Medulla oblongata (tissue), 1 donor: ENCODE measurements around the gene TSKS.

ENCODE experiments used
- DNase-seq: peaks from one replicate; pipeline ENCODE4 v3.0.0-alpha.2; 2015; ENCODE audit errors: extremely low spot score

The TSKS gene, protein sequence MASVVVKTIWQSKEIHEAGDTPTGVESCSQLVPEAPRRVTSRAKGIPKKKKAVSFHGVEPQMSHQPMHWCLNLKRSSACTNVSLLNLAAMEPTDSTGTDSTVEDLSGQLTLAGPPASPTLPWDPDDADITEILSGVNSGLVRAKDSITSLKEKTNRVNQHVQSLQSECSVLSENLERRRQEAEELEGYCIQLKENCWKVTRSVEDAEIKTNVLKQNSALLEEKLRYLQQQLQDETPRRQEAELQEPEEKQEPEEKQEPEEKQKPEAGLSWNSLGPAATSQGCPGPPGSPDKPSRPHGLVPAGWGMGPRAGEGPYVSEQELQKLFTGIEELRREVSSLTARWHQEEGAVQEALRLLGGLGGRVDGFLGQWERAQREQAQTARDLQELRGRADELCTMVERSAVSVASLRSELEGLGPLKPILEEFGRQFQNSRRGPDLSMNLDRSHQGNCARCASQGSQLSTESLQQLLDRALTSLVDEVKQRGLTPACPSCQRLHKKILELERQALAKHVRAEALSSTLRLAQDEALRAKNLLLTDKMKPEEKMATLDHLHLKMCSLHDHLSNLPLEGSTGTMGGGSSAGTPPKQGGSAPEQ

DNA sequence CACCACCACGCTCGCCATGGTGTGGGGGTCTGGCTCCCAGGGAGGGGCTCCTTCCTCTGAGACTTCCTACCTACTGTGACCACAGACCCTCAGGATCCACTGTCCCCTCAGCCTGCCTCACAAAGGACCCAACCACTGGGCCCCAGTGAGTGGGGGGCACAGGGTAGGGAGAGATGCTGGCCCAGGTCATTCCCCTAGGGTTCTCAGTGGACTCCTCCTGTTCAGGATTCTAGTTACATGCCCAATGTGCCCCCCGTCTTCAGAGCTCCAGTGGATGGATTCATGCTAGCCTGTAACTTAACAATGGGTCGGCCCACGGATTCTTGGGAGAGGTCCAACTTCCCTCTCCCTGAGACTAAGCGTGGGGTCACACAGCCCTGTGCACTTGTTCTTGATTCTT is at the start of gene TSKS:
Gene TSKS, minus strand, starts transcription at position 77 of the 400 bp plus-strand sequence. Its CDS starts 59 bp downstream, at position 18.
- DNase-seq = no peak

DNA sequence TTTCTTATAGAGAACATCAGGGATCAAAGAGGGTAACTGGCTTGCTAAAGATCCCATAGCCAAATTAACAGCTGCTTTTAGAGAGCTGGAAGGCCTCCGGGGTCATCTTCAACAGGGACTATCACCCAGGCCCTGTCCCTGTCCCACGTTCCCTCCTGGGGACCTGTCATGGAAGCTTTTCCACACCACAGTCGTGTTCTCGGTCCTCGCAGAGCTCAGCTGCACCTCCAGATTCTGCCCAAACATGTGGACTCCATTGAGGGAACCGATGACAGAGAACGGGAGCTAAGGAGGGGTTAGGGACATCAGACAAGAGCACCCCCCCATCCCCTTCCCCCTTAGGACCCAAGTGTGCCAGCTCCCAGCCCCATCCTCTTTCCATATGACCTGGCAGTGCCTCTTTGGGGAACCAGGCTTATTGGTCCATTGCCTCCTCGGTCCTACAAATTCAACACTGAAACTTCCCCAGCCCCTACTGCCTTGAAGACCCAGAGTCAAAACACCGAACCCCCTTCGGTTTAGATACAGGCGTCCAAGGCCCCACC is 49.4 kb upstream of the TSKS start:
- DNase-seq = no peak

DNA sequence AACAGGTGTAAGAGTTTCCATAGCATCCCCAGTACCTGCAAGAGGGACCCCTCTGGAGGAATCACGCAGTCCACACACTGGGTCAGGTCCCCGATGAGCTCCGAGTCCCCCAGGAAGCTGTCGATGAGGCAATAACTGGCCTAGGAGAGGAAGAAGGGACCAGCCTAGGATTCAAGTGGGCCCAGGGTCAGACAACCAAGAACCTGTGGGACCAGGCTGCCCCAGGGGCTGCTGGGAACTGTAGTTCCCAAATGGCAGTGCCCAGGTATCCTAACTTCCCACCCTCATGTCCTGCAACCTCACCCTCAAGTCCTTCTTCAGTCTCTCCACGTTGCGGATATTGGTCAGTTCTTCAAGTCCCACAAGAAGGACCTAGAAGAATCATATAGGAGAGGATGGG is 48.2 kb upstream of the TSKS start:
- no peak for DNase-seq

DNA sequence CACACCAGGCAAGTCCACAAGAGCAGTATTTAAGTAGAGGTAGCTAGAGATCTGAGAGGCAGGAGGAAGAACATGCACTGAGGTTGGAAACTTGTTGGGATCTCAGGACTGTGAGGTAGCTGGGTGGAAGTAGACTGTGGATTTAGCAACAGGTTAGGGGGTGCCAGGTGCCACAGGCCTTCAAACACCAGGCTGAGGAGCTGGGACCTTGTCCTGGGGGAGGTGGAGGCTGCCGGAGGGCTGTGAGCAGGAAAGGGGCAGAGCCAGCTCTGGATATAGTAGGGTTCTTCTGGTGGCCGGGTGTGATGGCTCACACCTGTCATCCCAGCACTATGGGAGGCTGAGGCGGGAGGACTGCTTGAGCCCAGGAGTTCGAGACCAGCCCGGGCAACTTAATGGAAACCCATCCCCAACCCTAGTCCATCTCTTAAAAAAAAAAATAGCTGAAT is 46.9 kb upstream of the TSKS start:
- no peak for DNase-seq

DNA sequence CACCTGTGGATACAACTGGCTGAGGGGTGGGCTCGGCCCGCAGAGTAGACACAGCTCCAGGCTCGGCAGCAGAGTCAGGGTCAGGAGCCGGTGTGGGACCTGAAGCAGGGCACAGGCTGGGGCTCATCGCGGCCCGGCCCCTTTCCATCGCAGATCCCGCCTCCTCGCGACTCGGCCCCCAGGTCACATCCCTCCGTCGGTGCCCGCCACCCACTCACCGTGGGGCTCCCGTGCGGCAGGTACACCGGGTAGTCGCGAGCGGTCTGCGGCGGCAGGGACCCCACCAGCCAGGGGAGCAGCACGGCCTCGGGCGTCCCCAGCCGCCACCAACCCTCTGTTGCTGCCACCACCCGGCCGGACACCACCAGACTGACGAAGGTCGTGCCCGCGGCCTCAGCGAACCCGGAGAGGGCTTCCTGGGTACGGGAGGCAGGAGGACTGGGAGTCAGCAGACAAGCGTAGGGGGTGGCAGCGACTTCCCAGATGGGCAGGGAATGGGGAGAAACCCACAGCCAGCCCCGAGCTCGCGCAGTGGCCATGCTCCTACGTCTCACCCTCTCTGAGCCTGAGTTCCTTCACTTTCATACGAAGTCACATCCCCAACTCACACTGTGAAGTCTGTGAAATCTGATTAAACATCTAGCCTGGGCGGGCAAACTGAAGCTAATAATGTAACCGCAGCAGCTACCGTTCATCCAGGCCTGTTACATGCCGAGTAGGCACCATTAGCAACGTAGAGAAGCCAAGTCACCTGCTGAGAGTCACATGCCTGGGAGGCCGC is 46.2 kb upstream of the TSKS start:
- DNase-seq = peak; percentile 49

DNA sequence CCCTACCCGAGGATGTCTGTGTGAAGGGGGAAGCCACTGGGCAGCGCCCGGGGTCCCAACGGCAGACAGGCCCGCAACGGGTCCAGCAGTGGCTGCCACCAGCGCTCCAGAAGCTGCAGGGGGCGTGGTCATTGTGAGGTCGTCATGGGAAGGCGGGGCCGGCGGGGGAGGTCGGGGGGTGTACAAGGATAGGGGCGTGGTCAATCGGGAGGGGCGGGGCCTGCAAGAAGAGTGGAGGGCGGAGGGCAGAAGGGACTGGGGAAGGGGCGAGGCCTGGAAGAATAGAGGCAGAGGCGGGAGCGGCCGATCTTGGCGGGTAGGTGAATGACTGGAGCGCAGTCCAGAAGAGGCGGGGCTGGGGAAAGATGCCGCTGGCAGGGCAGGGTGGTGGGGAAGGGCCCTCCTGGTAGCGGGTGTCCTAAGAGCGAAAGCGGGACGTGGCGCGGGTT is 45.6 kb upstream of the TSKS start:
- DNase-seq = peak; percentile 94

DNA sequence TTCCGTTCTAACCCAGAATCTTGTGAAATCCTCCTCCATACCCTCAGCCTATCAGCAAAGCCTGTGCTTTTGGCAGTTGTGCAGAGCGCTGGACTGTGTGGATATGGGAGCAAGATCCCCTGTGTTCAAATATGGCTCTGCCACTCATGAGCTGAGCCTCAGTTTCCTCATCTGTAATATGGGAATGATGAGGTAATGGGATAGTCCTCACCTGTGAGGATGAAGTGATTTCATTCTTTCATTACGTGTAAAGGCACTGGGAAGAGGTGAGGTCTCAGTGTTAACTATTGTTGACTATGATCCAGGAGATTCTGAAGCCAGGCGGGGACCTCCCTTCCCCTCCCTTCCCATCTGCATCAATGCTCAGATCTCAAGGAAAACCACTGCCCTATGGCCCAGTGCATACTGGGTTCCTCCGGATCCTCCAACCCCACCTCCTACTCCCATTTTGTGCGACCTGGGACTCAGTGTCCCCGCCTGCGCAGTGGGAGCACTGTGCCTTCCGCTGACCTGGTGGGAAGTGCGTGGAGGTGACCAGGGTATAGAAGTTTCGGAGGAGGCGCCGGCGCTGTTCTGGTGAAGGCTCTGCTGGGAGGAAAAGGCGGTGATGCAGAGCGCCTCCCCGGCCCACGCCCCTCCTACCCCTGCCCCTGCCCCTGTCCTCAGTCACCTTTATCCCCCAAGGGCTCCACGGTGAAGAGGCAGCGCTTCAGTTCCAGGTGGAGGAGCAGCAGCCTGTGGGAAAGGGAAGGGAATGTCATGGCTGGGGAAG is 45.0 kb upstream of the TSKS start:
- no peak for DNase-seq

DNA sequence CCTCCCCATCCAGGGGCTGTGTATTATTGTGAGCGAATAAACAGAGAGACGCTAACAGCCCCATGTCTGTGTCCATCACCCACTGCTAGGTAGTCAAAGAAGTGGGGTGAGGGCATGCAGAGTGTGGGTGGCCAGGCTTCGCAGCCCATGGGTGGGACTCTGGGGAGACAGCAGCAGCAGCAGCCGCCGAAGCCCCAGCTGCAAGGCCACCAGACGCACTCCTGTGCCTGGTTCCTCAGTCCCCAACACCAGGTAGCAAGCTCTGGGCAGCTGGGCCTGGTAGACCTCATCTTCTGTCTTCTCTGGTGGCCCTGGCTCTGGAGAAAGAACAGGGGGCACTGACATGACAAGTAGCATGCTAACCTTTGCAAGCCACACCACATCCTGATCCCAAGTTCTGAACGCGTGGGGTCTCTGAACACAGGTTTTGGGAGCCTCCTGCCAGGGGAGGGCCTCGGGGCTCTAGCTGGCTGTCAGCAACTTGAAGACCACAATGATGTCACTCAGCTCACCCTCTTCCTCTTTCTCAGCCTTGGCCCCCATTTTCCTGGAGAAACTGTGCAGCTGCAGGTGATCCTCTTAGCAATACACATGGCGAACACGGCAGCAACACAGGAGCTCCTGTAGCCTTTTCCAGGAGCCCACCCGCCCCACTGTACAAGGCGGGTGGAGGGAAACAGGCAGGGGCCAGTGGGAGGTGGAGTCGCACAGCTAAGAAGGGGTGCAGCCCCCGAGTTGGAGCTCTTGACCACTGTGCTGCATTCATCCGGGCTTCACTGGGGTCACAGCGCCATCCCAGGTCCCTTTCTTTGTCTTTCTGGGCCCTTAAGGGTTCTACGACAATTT is 44.2 kb upstream of the TSKS start:
- DNase-seq = peak; percentile 31

DNA sequence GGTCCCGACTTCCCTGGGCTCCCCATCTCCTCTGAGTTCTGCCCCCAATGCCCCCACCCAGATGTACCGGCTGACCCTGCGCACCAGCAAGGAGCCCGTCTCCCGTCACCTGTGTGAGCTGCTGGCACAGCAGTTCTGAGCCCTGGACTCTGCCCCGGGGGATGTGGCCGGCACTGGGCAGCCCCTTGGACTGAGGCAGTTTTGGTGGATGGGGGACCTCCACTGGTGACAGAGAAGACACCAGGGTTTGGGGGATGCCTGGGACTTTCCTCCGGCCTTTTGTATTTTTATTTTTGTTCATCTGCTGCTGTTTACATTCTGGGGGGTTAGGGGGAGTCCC is 43.5 kb upstream of the TSKS start:
- no peak for DNase-seq

DNA sequence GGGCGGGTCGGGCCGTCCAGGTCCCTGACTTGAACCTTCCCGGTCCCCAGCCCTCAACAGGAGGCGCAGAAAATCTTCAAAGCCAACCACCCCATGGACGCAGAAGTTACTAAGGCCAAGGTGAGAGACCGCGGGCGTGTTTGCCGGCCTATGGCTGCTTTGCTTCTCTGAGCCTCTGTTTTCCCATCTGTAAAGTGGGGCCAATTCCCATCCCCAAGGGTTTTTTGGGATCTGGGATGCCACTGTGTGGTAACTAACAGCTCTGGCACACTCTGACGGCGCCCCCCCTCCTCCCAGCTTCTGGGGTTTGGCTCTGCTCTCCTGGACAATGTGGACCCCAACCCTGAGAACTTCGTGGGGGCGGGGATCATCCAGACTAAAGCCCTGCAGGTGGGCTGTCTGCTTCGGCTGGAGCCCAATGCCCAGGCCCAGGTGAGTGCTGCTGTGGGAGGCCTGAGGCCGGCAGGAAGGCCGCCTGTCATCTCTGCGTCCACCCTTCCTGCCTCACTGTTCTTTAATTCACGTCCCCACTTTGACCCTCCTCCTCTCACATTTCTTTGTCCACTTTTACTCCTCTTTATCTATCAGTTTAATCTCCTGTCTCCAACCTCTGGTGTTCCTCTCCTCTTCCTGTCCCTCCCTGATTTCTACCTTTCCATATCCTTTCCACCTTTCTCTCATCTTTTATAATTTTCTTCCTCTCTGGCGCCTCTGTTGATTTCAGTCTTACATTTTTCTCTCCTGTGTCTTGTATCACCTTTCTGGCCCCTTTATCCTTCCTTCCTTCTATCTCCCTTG is 42.9 kb upstream of the TSKS start:
- DNase-seq = no peak

DNA sequence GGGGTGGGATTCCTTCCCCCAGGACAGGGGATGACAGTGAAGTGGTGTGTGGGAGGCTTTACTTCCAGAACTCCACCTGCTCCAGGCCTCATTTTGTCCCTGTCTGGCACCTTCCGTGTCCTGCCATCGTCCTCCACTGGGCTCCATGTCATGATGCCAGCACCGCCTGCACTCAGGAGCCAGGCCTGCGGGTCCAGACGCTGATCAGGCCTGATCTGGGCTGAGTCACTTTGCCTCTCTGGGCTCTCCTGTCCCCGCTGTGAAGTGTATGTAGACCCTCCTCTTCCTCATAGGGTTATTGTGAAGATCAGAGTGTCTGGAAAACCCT is 40.4 kb upstream of the TSKS start:
- no peak for DNase-seq

DNA sequence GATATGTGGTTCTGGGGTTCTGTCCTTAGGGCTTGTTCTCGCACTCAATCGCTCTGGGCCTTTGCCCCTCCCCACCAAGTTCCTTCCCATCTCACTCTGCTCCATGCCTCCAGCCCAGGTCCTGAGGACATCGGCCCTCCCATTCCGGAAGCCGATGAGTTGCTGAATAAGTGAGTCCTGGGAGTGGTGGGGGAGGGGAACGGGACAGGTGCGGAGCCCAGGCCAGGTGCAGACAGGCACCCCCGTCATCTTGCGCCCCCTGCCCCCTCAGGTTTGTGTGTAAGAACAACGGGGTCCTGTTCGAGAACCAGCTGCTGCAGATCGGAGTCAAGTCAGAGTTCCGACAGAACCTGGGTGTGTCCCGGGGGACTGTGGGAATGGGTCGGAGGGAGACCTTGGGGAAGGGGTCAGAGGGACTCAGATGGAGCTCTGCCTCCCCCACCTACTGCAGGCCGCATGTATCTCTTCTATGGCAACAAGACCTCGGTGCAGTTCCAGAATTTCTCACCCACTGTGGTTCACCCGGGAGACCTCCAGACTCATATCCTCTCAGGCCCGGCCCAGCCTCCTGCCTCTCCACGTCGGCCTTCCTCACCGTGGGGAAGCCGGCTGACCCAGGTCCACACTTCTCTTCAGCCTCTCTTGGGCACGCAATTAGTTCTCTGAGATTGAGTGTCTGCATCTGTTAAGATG is 39.9 kb upstream of the TSKS start:
- DNase-seq = no peak

DNA sequence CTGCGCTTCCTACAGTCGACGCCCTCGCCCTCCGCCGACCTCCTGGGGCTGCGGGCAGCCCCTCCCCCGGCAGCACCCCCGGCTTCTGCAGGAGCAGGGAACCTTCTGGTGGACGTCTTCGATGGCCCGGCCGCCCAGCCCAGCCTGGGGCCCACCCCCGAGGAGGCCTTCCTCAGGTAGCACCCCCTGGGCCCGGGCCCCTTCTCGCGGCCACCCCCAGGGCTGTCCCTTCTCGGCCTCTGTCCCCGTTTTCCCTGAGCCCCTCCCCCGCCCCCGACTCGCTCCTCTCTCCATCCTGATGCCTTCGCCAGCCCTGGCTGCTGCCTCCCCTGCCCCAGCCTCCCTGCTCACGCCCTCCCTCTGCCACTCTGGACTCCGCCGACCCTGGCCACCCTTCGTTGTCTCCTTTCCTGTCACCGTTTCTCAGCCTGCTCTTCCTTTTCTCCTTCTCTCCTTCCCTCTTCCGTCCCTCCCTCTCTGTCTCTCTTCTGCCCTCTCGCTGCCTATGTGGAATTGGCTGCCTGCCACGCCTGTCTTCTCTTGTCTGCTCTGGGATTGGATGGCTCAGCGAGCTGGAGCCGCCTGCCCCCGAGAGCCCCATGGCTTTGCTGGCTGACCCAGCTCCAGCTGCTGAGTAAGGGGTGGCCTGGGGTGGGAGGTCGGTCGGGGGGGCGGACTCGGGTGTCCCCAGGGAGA is 39.0 kb upstream of the TSKS start:
- peak; percentile 97 for DNase-seq

DNA sequence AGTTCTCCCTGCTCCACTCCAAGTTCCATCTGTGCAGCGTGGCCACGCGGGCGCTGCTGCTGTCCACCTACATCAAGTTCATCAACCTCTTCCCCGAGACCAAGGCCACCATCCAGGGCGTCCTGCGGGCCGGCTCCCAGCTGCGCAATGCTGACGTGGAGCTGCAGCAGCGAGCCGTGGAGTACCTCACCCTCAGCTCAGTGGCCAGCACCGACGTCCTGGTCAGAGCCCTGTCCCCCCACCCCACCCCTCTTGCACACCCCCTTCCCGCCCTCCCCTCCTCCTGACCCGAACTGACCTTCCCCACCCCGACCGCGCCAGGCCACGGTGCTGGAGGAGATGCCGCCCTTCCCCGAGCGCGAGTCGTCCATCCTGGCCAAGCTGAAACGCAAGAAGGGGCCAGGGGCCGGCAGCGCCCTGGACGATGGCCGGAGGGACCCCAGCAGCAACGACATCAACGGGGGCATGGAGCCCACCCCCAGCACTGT is 38.3 kb upstream of the TSKS start:
- DNase-seq = no peak

DNA sequence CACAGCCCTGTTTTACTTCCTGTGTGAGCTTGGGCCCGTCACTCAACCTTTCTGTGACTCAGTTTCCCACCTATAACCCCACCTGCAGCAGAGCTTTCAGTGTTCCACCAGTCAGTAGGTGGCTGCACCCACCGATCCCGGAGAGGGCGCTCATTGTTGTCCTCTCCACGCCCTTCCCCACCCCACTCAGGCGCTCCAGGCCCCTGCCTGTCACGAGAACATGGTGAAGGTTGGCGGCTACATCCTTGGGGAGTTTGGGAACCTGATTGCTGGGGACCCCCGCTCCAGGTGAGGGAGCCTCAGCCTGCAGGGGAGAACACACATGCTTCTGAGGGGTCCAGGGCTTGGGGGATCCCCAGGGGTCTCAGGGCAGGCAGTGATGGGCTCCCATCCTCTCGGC is 37.7 kb upstream of the TSKS start:
- no peak for DNase-seq

DNA sequence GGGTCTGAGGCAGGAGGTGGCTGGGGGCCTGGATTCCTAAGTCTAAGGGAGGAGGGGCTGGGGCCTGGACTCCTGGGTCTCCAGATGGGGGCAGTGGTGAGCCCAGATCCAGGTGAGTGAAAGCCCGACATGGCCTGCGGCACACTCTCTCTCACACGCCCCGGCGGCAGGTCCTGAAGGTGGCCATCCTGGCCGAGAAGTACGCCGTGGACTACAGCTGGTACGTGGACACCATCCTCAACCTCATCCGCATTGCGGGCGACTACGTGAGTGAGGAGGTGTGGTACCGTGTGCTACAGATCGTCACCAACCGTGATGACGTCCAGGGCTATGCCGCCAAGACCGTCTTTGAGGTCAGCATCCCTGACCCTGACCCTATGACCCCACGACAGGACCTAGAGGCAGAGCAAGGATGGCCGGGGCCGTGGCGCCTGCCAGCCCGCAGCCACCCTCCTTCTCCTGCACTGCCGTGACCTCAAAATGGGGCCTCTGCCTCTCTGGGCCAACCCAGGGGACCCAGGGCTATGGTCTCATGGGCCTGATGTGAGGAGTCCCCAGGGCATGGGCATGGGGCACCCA is 36.8 kb upstream of the TSKS start:
- DNase-seq = no peak

DNA sequence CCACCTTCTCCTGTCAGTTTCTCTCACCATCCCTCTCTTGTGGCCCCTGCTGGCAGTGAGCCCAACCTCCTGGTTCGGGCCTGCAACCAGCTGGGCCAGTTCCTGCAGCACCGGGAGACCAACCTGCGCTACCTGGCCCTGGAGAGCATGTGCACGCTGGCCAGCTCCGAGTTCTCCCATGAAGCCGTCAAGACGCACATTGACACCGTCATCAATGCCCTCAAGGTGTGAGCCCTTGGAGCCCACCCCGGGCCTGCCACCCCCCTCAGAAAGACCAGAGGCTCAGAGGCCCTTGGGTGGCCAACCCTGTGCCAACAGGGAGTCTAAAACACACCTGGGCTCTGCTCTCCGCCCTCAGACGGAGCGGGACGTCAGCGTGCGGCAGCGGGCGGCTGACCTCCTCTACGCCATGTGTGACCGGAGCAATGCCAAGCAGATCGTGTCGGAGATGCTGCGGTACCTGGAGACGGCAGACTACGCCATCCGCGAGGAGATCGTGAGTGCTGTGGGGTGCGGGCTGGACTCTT is 36.2 kb upstream of the TSKS start:
- no peak for DNase-seq

DNA sequence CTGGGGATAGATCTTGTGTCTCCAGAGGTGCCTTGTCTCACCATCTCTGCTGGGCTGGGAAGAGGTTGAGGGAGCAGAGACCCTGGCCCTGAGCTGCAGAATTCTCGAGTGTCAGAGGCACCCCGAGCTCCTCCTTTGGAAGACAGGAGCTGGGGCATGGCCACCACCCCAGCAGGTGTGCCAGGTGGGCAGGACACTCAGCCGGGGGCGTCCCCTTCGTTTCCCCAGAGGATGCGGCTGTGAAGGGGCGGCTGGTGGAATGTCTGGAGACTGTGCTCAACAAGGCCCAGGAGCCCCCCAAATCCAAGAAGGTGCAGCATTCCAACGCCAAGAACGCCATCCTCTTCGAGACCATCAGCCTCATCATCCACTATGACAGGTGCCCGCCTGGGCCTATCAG is 35.5 kb upstream of the TSKS start:
- DNase-seq = no peak
